ENCODE data around the gene SYNDIG1. TPM values are rescaled to one million over a fixed set of nuclear protein-coding genes. Genes with fewer than 3 reads are reported as not detected.

Gene SYNDIG1
- total and polyA plus RNA-seq, 4 experiments from 2014 or later: not detected

DNA sequence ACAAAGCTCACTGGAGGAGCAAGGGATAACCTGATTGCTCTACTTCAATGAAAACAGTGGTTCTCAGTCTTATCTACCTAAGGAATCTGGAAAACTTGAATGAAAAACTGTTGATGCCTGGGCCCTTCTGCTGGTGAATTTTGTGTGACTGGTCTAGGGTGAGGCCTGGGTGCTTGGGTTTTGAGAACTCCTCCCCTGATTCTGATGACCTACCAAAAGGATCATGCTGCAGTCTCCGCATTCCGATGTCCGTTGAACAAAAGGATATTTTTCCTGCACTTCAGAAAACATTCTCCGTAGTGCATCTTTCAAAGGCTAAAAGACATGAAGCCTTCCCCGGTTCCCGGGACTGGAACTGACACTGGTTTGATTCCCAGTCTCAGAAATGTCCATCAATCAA is 157.9 kb downstream of the SYNDIG1 start:
- intact Hi-C loops (cut with micrococcal nuclease): no loop called here
- Mint-ChIP-seq H3K4me1 (peaks cover 0 to 6% (median 2%) of the 10 kb centered on the region in 4 donors), H3K9me3 (peaks cover 0 to 4% (median 0%) of the 10 kb centered on the region in 8 donors), H3K36me3 (no peaks in the 10 kb centered on the region), H3K4me3 (no peak overlapping the region), H3K27me3 (peaks cover 0 to 5% of the 10 kb centered on the region in 2 donors), H3K27ac (no peak overlapping the region)
- Histone ChIP-seq H3K36me3 (ENCODE audit: insufficient read depth, low read length) (no peaks in the 10 kb centered on the region), H3K9me3 (ENCODE audit: control insufficient read depth in 1 of 2, low read length in 2 of 2) (no peaks in the 10 kb centered on the region), H3K4me3 (ENCODE audit: low read length in 2 of 2) (no peak overlapping the region), H3K27me3 (ENCODE audit: insufficient read depth, low read length) (no peaks in the 10 kb centered on the region), H3K4me1 (ENCODE audit: insufficient read depth, low read length) (no peaks in the 10 kb centered on the region), H3K27ac (ENCODE audit: low read depth, low read length) (no peak overlapping the region)
- ChIA-PET CTCF (ENCODE audit: partially characterized antibody) (no interaction called here), POLR2A (ENCODE audit: partially characterized antibody) (no interaction called here)
- no peak for DNase-seq

- no peak for DNase-seq
- Mint-ChIP-seq H3K36me3 (no peaks in the 10 kb centered on the region), H3K9me3 (peaks cover 0 to 4% (median 0%) of the 10 kb centered on the region in 8 donors), H3K27me3 (peaks cover 0 to 2% of the 10 kb centered on the region in 2 donors), H3K27ac (no peak overlapping the region), H3K4me1 (peaks cover 0 to 6% (median 2%) of the 10 kb centered on the region in 4 donors), H3K4me3 (no peak overlapping the region)
- POLR2A ChIA-PET (ENCODE audit: partially characterized antibody): no interaction called here
- Histone ChIP-seq H3K4me1 (ENCODE audit: insufficient read depth, low read length) (no peaks in the 10 kb centered on the region), H3K27ac (ENCODE audit: low read depth, low read length) (no peak overlapping the region), H3K27me3 (ENCODE audit: insufficient read depth, low read length) (no peaks in the 10 kb centered on the region), H3K36me3 (ENCODE audit: insufficient read depth, low read length) (no peaks in the 10 kb centered on the region), H3K9me3 (ENCODE audit: control insufficient read depth in 1 of 2, low read length in 2 of 2) (no peaks in the 10 kb centered on the region), H3K4me3 (ENCODE audit: low read length in 2 of 2) (no peak overlapping the region)
- intact Hi-C loops (cut with micrococcal nuclease): no loop called here
- CTCF ChIA-PET (ENCODE audit: partially characterized antibody): no interaction called here
Measured at GRCh38 chr20:24627926-24628325, 158.5 kb downstream of the SYNDIG1 start.

- H3K27me3 ChIP-seq (ENCODE audit: insufficient read depth, low read length): no peaks in the 10 kb centered on the region
- intact Hi-C loops (cut with micrococcal nuclease): no loop called here
- no peak overlapping the region for H3K27ac Mint-ChIP-seq
- no peak overlapping the region for H3K27ac ChIP-seq (ENCODE audit: low read depth, low read length)
- peaks cover 2 to 4% of the 10 kb centered on the region in 2 donors for H3K27me3 Mint-ChIP-seq
- POLR2A ChIA-PET (ENCODE audit: partially characterized antibody): no interaction called here
- DNase-seq: no peak
- H3K4me3 Mint-ChIP-seq: no peak overlapping the region
- peaks cover 0 to 6% (median 2%) of the 10 kb centered on the region in 4 donors for H3K4me1 Mint-ChIP-seq
- no peaks in the 10 kb centered on the region for H3K9me3 ChIP-seq (ENCODE audit: control insufficient read depth in 1 of 2, low read length in 2 of 2)
- H3K4me3 ChIP-seq (ENCODE audit: low read length in 2 of 2): no peak overlapping the region
- no peaks in the 10 kb centered on the region for H3K4me1 ChIP-seq (ENCODE audit: insufficient read depth, low read length)
- H3K36me3 ChIP-seq (ENCODE audit: insufficient read depth, low read length): no peaks in the 10 kb centered on the region
- no peaks in the 10 kb centered on the region for H3K36me3 Mint-ChIP-seq
- H3K9me3 Mint-ChIP-seq: peaks cover 0 to 4% (median 0%) of the 10 kb centered on the region in 8 donors
- CTCF ChIA-PET (ENCODE audit: partially characterized antibody): no interaction called here
Measured at GRCh38 chr20:24628985-24629384, 159.6 kb downstream of the SYNDIG1 start.

DNA sequence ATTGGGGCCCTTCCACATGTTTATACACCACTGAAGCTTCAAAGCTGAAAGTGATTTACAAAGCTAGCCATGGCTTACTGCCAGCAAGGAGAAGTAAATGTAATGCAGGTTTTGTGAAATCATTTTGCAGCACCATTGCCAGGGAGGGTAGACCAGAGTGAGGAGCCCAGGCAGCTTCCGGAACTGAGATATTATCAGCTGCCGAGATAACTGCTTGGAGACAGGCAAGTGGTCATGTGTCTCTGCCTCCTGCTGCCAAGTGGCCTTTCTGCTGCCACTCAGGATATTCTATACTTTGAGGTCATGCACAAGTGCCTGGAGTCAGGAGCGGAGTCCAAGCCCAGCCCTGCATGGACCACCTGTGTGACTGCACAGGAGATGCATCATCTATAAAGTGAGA is 160.2 kb downstream of the SYNDIG1 start:
- Mint-ChIP-seq H3K4me3 (no peak overlapping the region), H3K27me3 (peaks cover 3 to 7% of the 10 kb centered on the region in 2 donors), H3K36me3 (no peaks in the 10 kb centered on the region), H3K9me3 (peaks cover 0 to 4% (median 0%) of the 10 kb centered on the region in 8 donors), H3K27ac (no peak overlapping the region), H3K4me1 (peaks cover 0 to 6% (median 2%) of the 10 kb centered on the region in 4 donors)
- Histone ChIP-seq H3K9me3 (ENCODE audit: control insufficient read depth in 1 of 2, low read length in 2 of 2) (no peaks in the 10 kb centered on the region), H3K4me1 (ENCODE audit: insufficient read depth, low read length) (no peaks in the 10 kb centered on the region), H3K27ac (ENCODE audit: low read depth, low read length) (no peak overlapping the region), H3K36me3 (ENCODE audit: insufficient read depth, low read length) (no peaks in the 10 kb centered on the region), H3K4me3 (ENCODE audit: low read length in 2 of 2) (no peak overlapping the region), H3K27me3 (ENCODE audit: insufficient read depth, low read length) (no peaks in the 10 kb centered on the region)
- ChIA-PET CTCF (ENCODE audit: partially characterized antibody) (no interaction called here), POLR2A (ENCODE audit: partially characterized antibody) (no interaction called here)
- no peak for DNase-seq
- intact Hi-C loops (cut with micrococcal nuclease): no loop called here

DNA sequence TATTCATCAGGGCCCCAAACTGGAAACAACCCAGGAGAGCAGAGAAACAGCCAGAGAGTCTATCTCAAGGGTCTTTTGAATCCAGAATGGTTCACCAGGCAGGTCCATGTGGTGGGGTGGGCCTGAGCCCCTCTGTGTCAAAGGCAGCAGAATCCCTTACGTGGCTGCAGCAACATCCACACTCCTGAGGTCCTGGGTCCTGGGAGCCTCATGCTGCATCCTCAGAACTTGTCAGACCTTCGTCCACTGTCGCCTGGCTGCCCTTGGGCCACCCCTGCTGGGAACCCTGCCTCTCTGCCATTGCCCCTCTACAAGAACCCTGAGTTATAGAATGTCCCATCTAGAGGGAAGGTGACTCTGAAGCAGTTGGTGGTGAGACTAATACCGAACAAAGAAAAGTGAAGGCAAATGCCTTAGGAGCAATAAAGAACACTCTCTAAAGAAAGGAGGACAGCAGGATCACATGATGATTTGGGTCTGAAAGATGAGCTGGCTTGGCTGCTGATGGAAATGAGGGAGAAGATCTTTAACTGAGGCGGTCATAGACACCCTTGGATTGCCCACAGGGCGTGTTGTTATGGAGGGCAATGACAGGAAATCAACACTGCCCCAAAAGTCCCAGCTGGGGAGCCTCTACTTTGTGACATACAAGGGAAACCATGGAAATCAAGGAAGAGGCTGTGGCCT is 161.2 kb downstream of the SYNDIG1 start:
- Histone ChIP-seq H3K9me3 (ENCODE audit: control insufficient read depth in 1 of 2, low read length in 2 of 2) (no peaks in the 10 kb centered on the region), H3K4me1 (ENCODE audit: insufficient read depth, low read length) (no peaks in the 10 kb centered on the region), H3K4me3 (ENCODE audit: low read length in 2 of 2) (no peak overlapping the region), H3K36me3 (ENCODE audit: insufficient read depth, low read length) (no peaks in the 10 kb centered on the region), H3K27ac (ENCODE audit: low read depth, low read length) (no peak overlapping the region), H3K27me3 (ENCODE audit: insufficient read depth, low read length) (no peaks in the 10 kb centered on the region)
- H3K4me3 Mint-ChIP-seq: no peak overlapping the region
- ChIA-PET CTCF (ENCODE audit: partially characterized antibody) (no interaction called here), POLR2A (ENCODE audit: partially characterized antibody) (no interaction called here)
- H3K27ac Mint-ChIP-seq: no peak overlapping the region
- H3K27me3 Mint-ChIP-seq: peaks cover 8 to 10% of the 10 kb centered on the region in 2 donors
- H3K4me1 Mint-ChIP-seq: peaks cover 0 to 6% (median 2%) of the 10 kb centered on the region in 4 donors
- H3K9me3 Mint-ChIP-seq: peaks cover 0 to 3% (median 0%) of the 10 kb centered on the region in 8 donors
- no peak for DNase-seq
- H3K36me3 Mint-ChIP-seq: no peaks in the 10 kb centered on the region
- intact Hi-C loops (cut with micrococcal nuclease): no loop called here

DNA sequence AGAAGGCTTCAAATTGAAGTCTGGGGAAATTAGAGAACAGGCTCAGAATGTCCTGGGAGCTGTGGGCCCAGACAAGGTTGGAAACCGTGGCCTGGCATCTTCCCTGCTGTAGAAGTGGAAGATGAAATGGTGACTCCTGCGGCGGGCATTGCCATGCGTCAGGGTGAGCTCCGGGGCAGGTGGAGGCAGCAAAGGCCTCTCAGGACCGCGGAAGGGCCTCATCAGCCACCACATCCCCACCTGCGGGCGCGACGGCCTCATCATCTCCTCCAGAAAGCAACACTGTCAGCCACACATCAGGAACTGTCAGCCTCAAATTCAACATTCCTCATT is 161.7 kb downstream of the SYNDIG1 start:
- H3K4me3 Mint-ChIP-seq: no peak overlapping the region
- Histone ChIP-seq H3K4me1 (ENCODE audit: insufficient read depth, low read length) (no peaks in the 10 kb centered on the region), H3K27ac (ENCODE audit: low read depth, low read length) (no peak overlapping the region), H3K36me3 (ENCODE audit: insufficient read depth, low read length) (no peaks in the 10 kb centered on the region), H3K27me3 (ENCODE audit: insufficient read depth, low read length) (no peaks in the 10 kb centered on the region), H3K9me3 (ENCODE audit: control insufficient read depth in 1 of 2, low read length in 2 of 2) (no peaks in the 10 kb centered on the region), H3K4me3 (ENCODE audit: low read length in 2 of 2) (no peak overlapping the region)
- H3K36me3 Mint-ChIP-seq: no peaks in the 10 kb centered on the region
- H3K4me1 Mint-ChIP-seq: peaks cover 0 to 6% (median 2%) of the 10 kb centered on the region in 4 donors
- no peak for DNase-seq
- peaks cover 0 to 3% (median 0%) of the 10 kb centered on the region in 8 donors for H3K9me3 Mint-ChIP-seq
- POLR2A ChIA-PET (ENCODE audit: partially characterized antibody): no interaction called here
- no peak overlapping the region for H3K27ac Mint-ChIP-seq
- peaks cover 11 to 13% of the 10 kb centered on the region in 2 donors for H3K27me3 Mint-ChIP-seq
- intact Hi-C loops (cut with micrococcal nuclease): no loop called here
- CTCF ChIA-PET (ENCODE audit: partially characterized antibody): no interaction called here

DNA sequence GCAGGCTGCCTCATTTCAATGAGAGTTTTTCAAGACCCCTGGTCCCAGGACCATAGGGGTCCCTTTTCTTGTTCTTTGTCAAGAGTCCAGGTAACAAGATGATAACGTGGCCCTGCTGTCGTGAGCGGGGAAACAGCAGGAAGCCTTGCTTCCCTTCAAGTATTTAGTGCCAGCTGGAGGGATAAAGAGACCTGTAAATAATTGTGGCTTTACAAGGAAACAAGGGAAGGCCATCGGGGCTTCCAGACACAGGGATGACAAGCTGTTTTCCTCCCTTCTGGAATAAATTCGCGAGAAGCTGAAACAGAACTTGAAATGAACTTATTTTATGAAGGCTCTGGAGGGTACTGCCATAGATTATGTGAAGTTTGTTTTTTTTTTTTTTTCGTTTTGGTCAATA is 163.2 kb downstream of the SYNDIG1 start:
- no peaks in the 10 kb centered on the region for H3K36me3 Mint-ChIP-seq
- no peak overlapping the region for H3K4me3 ChIP-seq (ENCODE audit: low read length in 2 of 2)
- no peak overlapping the region for H3K27ac Mint-ChIP-seq
- H3K4me3 Mint-ChIP-seq: no peak overlapping the region
- H3K4me1 ChIP-seq (ENCODE audit: insufficient read depth, low read length): no peaks in the 10 kb centered on the region
- DNase-seq: no peak
- H3K27ac ChIP-seq (ENCODE audit: low read depth, low read length): no peak overlapping the region
- peaks cover 0 to 6% (median 2%) of the 10 kb centered on the region in 4 donors for H3K4me1 Mint-ChIP-seq
- no peaks in the 10 kb centered on the region for H3K9me3 ChIP-seq (ENCODE audit: control insufficient read depth in 1 of 2, low read length in 2 of 2)
- H3K9me3 Mint-ChIP-seq: no peaks in the 10 kb centered on the region
- no peaks in the 10 kb centered on the region for H3K36me3 ChIP-seq (ENCODE audit: insufficient read depth, low read length)
- ChIA-PET CTCF (ENCODE audit: partially characterized antibody) (no interaction called here), POLR2A (ENCODE audit: partially characterized antibody) (no interaction called here)
- peaks cover 11 to 14% of the 10 kb centered on the region in 2 donors for H3K27me3 Mint-ChIP-seq
- intact Hi-C loops (cut with micrococcal nuclease): no loop called here
- H3K27me3 ChIP-seq (ENCODE audit: insufficient read depth, low read length): no peaks in the 10 kb centered on the region

Measured in CD4-positive, alpha-beta memory T cell (primary cell).